GDM1 (cell line): Measurements from ENCODE around the gene PPM1B.
"Not testable (repeated sequence)": the region's sequence is repeated elsewhere in the genome, so short reads cannot be mapped to it uniquely, and the experiment has no call there.

Experiments used
- DNase-seq: peaks from one replicate; lab custom pipeline; 2025; lab: John Stamatoyannopoulos, UW

The PPM1B gene

GRCh38 chr2:44200759-44201158 is 32.1 kb downstream of the PPM1B start:
- DNase-seq, result no peak

GRCh38 chr2:44201648-44202165 is 33.0 kb downstream of the PPM1B start:
- DNase-seq, result no peak

- DNase-seq, result no peak
Measured at GRCh38 chr2:44203542-44203941, 34.9 kb downstream of the PPM1B start.

- no peak for DNase-seq
Measured at GRCh38 chr2:44205169-44205568, 36.5 kb downstream of the PPM1B start.

GRCh38 chr2:44207102-44207501 is 38.4 kb downstream of the PPM1B start:
- DNase-seq, result no peak

DNA sequence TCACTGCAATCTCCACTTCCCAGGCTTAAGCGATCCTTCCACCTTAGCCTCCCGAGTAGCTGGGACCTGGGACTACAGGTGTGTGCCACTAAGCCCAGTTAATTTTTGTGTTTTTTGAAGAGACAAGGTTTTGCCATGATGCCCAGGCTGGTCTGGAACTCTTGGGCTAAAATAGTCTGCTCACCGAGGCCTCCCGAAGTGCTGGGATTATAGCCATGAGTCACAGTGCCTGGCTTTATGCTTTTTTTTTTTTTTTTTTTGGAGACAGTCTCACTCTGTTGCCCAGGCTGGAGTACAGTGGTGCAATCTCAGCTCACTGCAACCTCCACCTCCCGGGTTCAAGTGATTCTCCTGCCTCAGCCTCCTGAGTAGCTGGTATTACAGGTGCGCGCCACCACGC is 39.0 kb downstream of the PPM1B start:
- DNase-seq, result not testable (repeated sequence)

- DNase-seq, result no peak
Measured at GRCh38 chr2:44210362-44210761, 41.7 kb downstream of the PPM1B start.

GRCh38 chr2:44211183-44211582 is 42.5 kb downstream of the PPM1B start:
- no peak for DNase-seq

- no peak for DNase-seq
Measured at GRCh38 chr2:44212302-44212701, 43.6 kb downstream of the PPM1B start.

GRCh38 chr2:44215827-44216226 is 47.2 kb downstream of the PPM1B start:
- DNase-seq, result no peak

GRCh38 chr2:44218771-44219170 is 50.1 kb downstream of the PPM1B start:
- DNase-seq, result no peak

- no peak for DNase-seq
Measured at GRCh38 chr2:44226753-44227152, 58.1 kb downstream of the PPM1B start.

- no peak for DNase-seq
Measured at GRCh38 chr2:44230378-44230777, 61.7 kb downstream of the PPM1B start.

DNA sequence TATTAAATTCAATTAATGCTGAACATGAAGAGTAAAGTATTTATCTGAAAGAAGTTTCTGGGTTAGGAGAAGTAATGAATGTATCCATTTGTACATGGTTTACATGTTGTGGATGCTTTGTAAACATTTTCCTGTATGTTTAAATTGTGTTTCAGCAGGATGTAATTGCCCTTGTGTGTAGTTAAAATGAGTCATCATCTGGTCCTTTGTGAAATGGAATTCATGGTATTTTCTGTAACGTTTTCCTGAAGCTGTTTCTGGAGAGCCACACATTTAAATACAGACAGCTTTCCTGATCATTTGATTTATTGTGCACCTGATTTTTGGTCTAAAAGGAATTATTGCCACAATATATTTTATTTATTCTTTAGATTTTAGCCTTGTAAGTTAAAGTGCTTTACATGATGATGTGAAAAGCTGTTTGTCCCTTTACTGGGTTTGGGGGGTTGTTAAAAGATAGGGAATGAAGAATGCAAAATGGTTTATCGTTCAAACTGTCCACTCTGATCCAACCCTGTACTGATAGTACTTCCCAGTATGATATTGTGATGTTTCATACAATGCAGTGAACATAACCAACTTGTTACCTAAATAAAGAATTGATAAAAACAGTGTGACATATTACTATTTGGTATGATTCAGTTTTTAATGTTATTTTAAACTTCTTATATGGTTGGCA is 64.9 kb downstream of the PPM1B start:
- no peak for DNase-seq

DNA sequence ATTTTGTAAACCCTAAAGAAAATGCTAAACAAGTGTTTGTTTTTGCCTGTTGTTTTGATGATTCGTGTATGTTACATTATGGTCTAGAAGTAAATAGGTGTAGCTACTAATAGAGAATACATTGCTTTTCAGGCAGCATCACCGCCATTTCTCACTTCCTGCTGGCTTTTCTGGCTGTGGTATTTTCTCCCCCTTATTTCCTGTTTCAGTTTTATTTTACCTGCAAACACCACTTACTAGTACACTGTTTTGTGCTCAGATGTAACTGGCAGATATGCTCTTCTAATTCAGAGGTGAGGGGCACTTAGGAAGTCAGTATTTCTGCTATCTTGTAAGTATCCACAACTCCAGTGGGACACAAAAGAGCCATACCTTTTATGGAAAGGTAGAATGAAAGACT is 68.5 kb downstream of the PPM1B start:
- DNase-seq, result peak; percentile 2

- no peak for DNase-seq
Measured at GRCh38 chr2:44242904-44243303, 74.2 kb downstream of the PPM1B start.

DNA sequence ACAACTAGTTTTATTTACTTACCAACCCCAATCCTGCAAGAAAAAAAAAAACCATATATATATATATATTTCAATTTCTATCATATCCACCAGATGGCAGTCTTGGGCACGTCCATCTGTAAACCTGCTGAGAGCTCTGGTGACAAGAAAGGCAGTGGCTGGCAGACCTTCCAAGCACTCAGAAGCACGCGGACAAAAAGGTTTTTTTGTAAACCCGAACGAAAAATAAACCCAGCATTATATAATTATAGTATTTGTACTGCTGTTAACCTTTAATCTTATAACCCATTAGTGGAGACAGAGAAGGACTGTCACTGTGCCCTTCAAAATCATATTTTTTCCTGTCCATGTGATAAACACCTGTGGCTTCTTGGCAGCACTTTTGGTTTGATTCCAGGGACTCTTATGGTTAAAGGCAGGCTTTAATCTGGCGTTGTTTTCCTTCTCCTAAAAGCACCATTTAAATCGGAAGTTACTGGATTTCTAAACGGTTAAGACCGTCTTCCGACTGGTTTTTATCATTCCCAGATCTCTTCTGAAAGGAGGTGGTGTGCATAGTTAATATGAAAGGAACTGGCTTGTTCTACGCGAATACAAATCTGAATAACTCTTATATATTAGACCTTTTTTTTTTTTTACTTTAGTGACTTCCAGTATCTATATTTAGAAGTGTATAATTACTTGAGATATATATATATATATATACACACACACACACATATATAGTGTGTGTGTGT is 75.6 kb downstream of the PPM1B start:
- DNase-seq, result peak; percentile 41

DNA sequence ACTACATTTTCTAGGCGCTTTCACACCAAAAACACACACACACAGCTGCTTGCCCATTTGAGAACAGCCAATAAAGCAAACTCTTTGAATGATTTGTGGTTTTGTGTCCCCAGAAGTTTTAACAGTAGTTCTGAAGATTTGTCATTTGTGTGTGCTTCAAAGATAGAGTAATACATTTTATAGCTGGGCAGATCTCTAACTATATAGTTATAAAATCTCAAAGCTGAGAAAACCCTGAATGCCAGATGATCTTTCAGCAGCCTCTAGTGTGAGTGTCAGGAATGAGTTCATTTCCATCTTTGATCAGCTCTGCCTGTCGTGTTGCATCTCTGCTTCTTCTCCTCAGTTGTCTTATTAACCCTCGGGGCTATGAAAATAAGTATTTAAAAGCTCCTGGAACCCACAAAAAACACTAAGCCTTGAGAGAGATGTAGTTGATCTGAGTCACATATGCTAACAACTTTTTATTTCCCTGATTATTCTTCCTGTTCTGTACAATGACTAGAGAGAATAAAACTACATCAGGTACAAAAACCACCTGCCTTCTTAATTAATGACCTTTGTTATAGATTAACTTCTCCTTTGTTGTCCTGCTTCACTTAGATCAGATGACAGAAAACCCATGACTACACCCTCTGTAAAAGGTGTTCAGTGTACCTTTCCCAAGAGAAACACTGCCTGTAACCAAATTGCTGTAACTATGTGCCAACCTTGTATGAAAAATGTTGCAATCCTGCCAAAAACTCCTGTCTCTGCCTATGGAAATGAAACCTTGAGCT is 76.6 kb downstream of the PPM1B start:
- no peak for DNase-seq

DNA sequence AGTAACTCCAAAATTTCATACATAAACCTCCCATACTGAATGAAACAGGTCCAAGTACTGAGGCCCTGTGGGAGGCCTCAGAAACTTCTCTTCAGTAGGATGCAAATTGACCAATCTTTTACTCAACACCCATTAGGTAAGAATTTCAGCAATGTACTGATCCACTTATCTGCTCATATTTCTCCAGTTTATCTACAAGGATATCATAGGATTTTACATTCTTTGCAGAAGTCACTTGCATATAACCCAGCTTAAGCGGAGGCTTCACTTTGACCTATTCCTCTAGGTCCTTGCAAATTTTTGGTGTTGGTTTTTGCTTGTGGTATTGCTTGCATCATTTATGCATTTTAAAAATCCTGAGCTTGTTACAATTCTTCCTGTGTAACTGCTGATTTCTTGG is 77.8 kb downstream of the PPM1B start:
- DNase-seq, result no peak

GRCh38 chr2:44246840-44247369 is 78.2 kb downstream of the PPM1B start:
- DNase-seq, result no peak

GRCh38 chr2:44247924-44248323 is 79.2 kb downstream of the PPM1B start:
- no peak for DNase-seq

- not testable (repeated sequence) for DNase-seq
Measured at GRCh38 chr2:44249269-44249668, 80.6 kb downstream of the PPM1B start.
